Muscle of leg (tissue), 11 donors: ENCODE results near the gene TRIM2. TPM values are rescaled to one million over a fixed set of nuclear protein-coding genes. Genes with fewer than 3 reads are reported as not detected.

Experiments used
- DNase-seq: peaks from one replicate; pipeline ENCODE4 v3.0.0; 2013
- H3K27ac ChIP-seq: one replicate; pipeline ENCODE4 v1.5.1; 2013; ENCODE audit warnings: mild to moderate bottlenecking, low read length, control low read depth
- H3K27me3 ChIP-seq: one replicate; pipeline ENCODE4 v1.6.1; 2013; ENCODE audit warnings: low read length; ENCODE audit not compliant: control insufficient read depth, insufficient read depth
- H3K36me3 ChIP-seq: one replicate; pipeline ENCODE4 v1.6.1; 2013; ENCODE audit warnings: low read length; ENCODE audit not compliant: control insufficient read depth, insufficient read depth
- H3K4me1 ChIP-seq: one replicate; pipeline ENCODE4 v1.6.1; 2013; ENCODE audit warnings: low read length; ENCODE audit not compliant: control insufficient read depth, insufficient read depth
- H3K4me3 ChIP-seq: one replicate; pipeline ENCODE4 v1.5.1; 2013; ENCODE audit warnings: low read length, control low read depth
- H3K9me3 ChIP-seq: replicated peaks from 2 replicates; pipeline ENCODE4 v1.6.1; 2013; ENCODE audit warnings: low read depth, low read length; ENCODE audit not compliant: control insufficient read depth
- WGBS: methylation state at CpG from one replicate; pipeline ENCODE4 v1.1.5; 2013; ENCODE audit warnings: missing lambda C conversion rate; ENCODE audit not compliant: insufficient coverage; 5-methylcytosine and 5-hydroxymethylcytosine counted together
- polyA plus RNA-seq, 8 donors: library from polyadenylated mRNA; unstranded; fragments of 120-200 nt; gene quantifications; one replicate each; pipeline versions ENCODE4 v1.2.1 to v1.2.3, GENCODE V29; 2013; ENCODE audit warnings: inconsistent platforms in 1 of 8, low replicate concordance in 1 of 8; ENCODE audit not compliant: insufficient read length in 8 of 8, insufficient read depth in 1 of 8
- total RNA-seq: library from RNA; stranded (reverse); fragments of 120-200 nt; gene quantifications from one replicate; pipeline ENCODE4 v1.2.4, GENCODE V29; 2013

The TRIM2 gene
- total and polyA plus RNA-seq, 9 donors = 13.7 to 32.8 (median 21.1) TPM

GRCh38 chr4:153291562-153291961, 87.3 kb downstream of the TRIM2 start:
- H3K4me3 ChIP-seq = no peak overlapping the region
- peaks cover 16% of the 10 kb centered on the region for H3K36me3 ChIP-seq
- H3K27ac ChIP-seq = no peak overlapping the region
- no peaks in the 10 kb centered on the region for H3K9me3 ChIP-seq
- no peak for DNase-seq
- no peaks in the 10 kb centered on the region for H3K27me3 ChIP-seq
- H3K4me1 ChIP-seq = peaks cover 6% of the 10 kb centered on the region
- no CpG with 5 or more reads among the region's 2 CpGs for WGBS

GRCh38 chr4:153292897-153293741, 88.9 kb downstream of the TRIM2 start:
- WGBS = 90% methylated on average over 2 of the region's 4 CpGs
- Histone ChIP-seq H3K4me3 (no peak overlapping the region), H3K9me3 (no peaks in the 10 kb centered on the region), H3K27ac (no peak overlapping the region), H3K27me3 (no peaks in the 10 kb centered on the region), H3K36me3 (peaks cover 16% of the 10 kb centered on the region), H3K4me1 (peaks cover 6% of the 10 kb centered on the region)
- no peak for DNase-seq

- no peaks in the 10 kb centered on the region for H3K9me3 ChIP-seq
- H3K4me1 ChIP-seq = peaks cover 6% of the 10 kb centered on the region
- whole genome bisulfite sequencing = 100% methylated on average over 1 of the region's 5 CpGs
- no peaks in the 10 kb centered on the region for H3K27me3 ChIP-seq
- H3K27ac ChIP-seq = no peak overlapping the region
- DNase-seq = no peak
- peaks cover 16% of the 10 kb centered on the region for H3K36me3 ChIP-seq
- H3K4me3 ChIP-seq = no peak overlapping the region
These were observed 89.5 kb downstream of the TRIM2 start for GRCh38 chr4:153293742-153294057.

- Histone ChIP-seq H3K27me3 (no peaks in the 10 kb centered on the region), H3K36me3 (peaks cover 16% of the 10 kb centered on the region), H3K27ac (no peak overlapping the region), H3K4me3 (no peak overlapping the region), H3K4me1 (peaks cover 6% of the 10 kb centered on the region), H3K9me3 (no peaks in the 10 kb centered on the region)
- WGBS = no CpG with 5 or more reads among the region's 1 CpG
- DNase-seq = no peak
These were observed 90.4 kb downstream of the TRIM2 start for GRCh38 chr4:153294631-153295030.

GRCh38 chr4:153295131-153295755, 91.0 kb downstream of the TRIM2 start:
- Histone ChIP-seq H3K4me3 (no peak overlapping the region), H3K27ac (no peak overlapping the region), H3K36me3 (peaks cover 20% of the 10 kb centered on the region), H3K27me3 (no peaks in the 10 kb centered on the region), H3K4me1 (peaks cover 6% of the 10 kb centered on the region), H3K9me3 (peaks cover 3% of the 10 kb centered on the region)
- DNase-seq = no peak
- whole genome bisulfite sequencing = 94% methylated on average over 40 of the region's 40 CpGs

GRCh38 chr4:153296040-153296823, 92.0 kb downstream of the TRIM2 start:
- Histone ChIP-seq H3K4me1 (peaks cover 6% of the 10 kb centered on the region), H3K36me3 (peaks cover 21% of the 10 kb centered on the region), H3K9me3 (peaks cover 4% of the 10 kb centered on the region), H3K27ac (peak overlapping the region; percentile 42), H3K4me3 (no peak overlapping the region), H3K27me3 (no peaks in the 10 kb centered on the region)
- peak; percentile 88 for DNase-seq
- no CpG with 5 or more reads among the region's 11 CpGs for WGBS

- Histone ChIP-seq H3K36me3 (peaks cover 21% of the 10 kb centered on the region), H3K4me1 (peaks cover 6% of the 10 kb centered on the region), H3K27me3 (no peaks in the 10 kb centered on the region), H3K4me3 (no peak overlapping the region), H3K9me3 (peaks cover 9% of the 10 kb centered on the region), H3K27ac (no peak overlapping the region)
- DNase-seq = peak; percentile 14
- 84% methylated on average over 3 of the region's 8 CpGs for whole genome bisulfite sequencing
These were observed 92.9 kb downstream of the TRIM2 start for GRCh38 chr4:153297116-153297515.

- peaks cover 2% of the 10 kb centered on the region for H3K36me3 ChIP-seq
- H3K4me1 ChIP-seq = no peaks in the 10 kb centered on the region
- DNase-seq = no peak
- no peak overlapping the region for H3K27ac ChIP-seq
- no peak overlapping the region for H3K4me3 ChIP-seq
- no CpG with 5 or more reads among the region's 1 CpG for WGBS
- H3K9me3 ChIP-seq = no peaks in the 10 kb centered on the region
- H3K27me3 ChIP-seq = no peaks in the 10 kb centered on the region
These were observed 106.5 kb downstream of the TRIM2 start for GRCh38 chr4:153310793-153311192.

GRCh38 chr4:153314915-153315314, 110.7 kb downstream of the TRIM2 start:
- DNase-seq = no peak
- Histone ChIP-seq H3K4me3 (no peak overlapping the region), H3K4me1 (no peaks in the 10 kb centered on the region), H3K9me3 (no peaks in the 10 kb centered on the region), H3K36me3 (peaks cover 2% of the 10 kb centered on the region), H3K27me3 (no peaks in the 10 kb centered on the region), H3K27ac (no peak overlapping the region)
- no CpG with 5 or more reads among the region's 1 CpG for WGBS

- WGBS = no CpG with 5 or more reads among the region's 2 CpGs
- H3K27ac ChIP-seq = no peak overlapping the region
- DNase-seq = peak; percentile 62
- no peaks in the 10 kb centered on the region for H3K9me3 ChIP-seq
- no peaks in the 10 kb centered on the region for H3K27me3 ChIP-seq
- H3K36me3 ChIP-seq = peaks cover 9% of the 10 kb centered on the region
- H3K4me3 ChIP-seq = no peak overlapping the region
- no peaks in the 10 kb centered on the region for H3K4me1 ChIP-seq
These were observed 114.6 kb downstream of the TRIM2 start for GRCh38 chr4:153318696-153319320.
